Sigmoid colon (tissue), 7 donors: ENCODE data around the gene PPAT. TPM values are rescaled to one million over a fixed set of nuclear protein-coding genes. Genes with fewer than 3 reads are reported as not detected.
"Not testable (repeated sequence)": the region's sequence is repeated elsewhere in the genome, so short reads cannot be mapped to it uniquely, and the experiment has no call there.

Experiments used
- DNase-seq: peaks from one replicate; pipeline ENCODE4 v3.0.0-alpha.2; 2019
- H3K27ac ChIP-seq, 4 donors: fragments of 200-600 bp; sonication (generic); one replicate each; pipeline ENCODE4 v1.5.1; 2016 to 2019; ENCODE audit warnings: mild to moderate bottlenecking in 1 of 4
- H3K27me3 ChIP-seq, 3 donors: fragments of 200-600 bp; sonication (generic); one replicate each; pipeline ENCODE4 v1.5.1; 2019; ENCODE audit warnings: mild to moderate bottlenecking in 1 of 3
- H3K36me3 ChIP-seq, 4 donors: fragments of 200-600 bp; sonication (generic); one replicate each; pipeline ENCODE4 v1.5.1; 2016 to 2019
- H3K4me1 ChIP-seq, 4 donors: fragments of 200-600 bp; sonication (generic); one replicate each; pipeline ENCODE4 v1.5.1; 2017 to 2019
- H3K4me3 ChIP-seq, 4 donors: fragments of 200-600 bp; sonication (generic); one replicate each; pipeline ENCODE4 v1.5.1; 2017 to 2019; ENCODE audit warnings: mild to moderate bottlenecking in 2 of 4, moderate library complexity in 1 of 4
- H3K9me3 ChIP-seq, 4 donors: fragments of 200-600 bp in 3 of 4; sonication (generic) in 3 of 4; one replicate each; pipeline versions ENCODE4 v1.5.1 to v1.6.1; 2013 to 2019
- EP300 ChIP-seq, 4 donors: sonication (generic); formaldehyde crosslinking; IDR thresholded peaks; one replicate each; pipeline ENCODE4 v1.6.1; 2017; ENCODE audit warnings: antibody characterized with exemption in 4 of 4
- POLR2A ChIP-seq, 2 donors: fragments of 450-650 bp; IDR thresholded peaks; one replicate each; pipeline ENCODE4 v1.6.1; 2016; ENCODE audit warnings: antibody characterized with exemption in 2 of 2, mild to moderate bottlenecking in 2 of 2, moderate library complexity in 2 of 2
- POLR2AphosphoS5 ChIP-seq, 4 donors: sonication (generic); formaldehyde crosslinking; IDR thresholded peaks; one replicate each; pipeline ENCODE4 v1.6.1; 2017; ENCODE audit warnings: antibody characterized with exemption in 4 of 4
- WGBS, 2 donors: extraction: QIAGEN DNeasy Blood & Tissue Kit; methylation state at CpG; one replicate each; pipeline ENCODE4 v1.1.7; 2013; 5-methylcytosine and 5-hydroxymethylcytosine counted together
- intact Hi-C: fragments of 100-400 bp; cut with DNase I; formaldehyde crosslinking; loops from one replicate; pipeline ENCODE4 v1.15.1; 2023
- polyA plus RNA-seq, 3 donors: library from polyadenylated mRNA; stranded (reverse); fragments of 200-250 nt; gene quantifications; one replicate each; pipeline ENCODE4 v1.2.3, GENCODE V29; 2013
- total RNA-seq, 4 donors: library from RNA; depleted of rRNA; stranded (reverse); fragments of >200 nt; gene quantifications; one replicate each; pipeline ENCODE4 v1.1.0, GENCODE V29; 2016
- TF ChIP-seq, protein P1 (sequence below), 4 experiments: fragments of 450-650 bp in 3 of 4; fragments of 200-600 bp in 1 of 4; IDR thresholded peaks; one replicate each; pipeline ENCODE4 v1.5.1; 2016 to 2019; ENCODE audit warnings: antibody characterized with exemption in 4 of 4, mild to moderate bottlenecking in 3 of 4, moderate library complexity in 2 of 4
- donor health status: healthy with polysubstance abuse.
- donor health status: Bipolar disorder and iron deficiency.
- donor health status: healthy.

The PPAT gene
- total and polyA plus RNA-seq, 7 donors, result 0.60 to 6.3 (median 4.4) TPM

DNA sequence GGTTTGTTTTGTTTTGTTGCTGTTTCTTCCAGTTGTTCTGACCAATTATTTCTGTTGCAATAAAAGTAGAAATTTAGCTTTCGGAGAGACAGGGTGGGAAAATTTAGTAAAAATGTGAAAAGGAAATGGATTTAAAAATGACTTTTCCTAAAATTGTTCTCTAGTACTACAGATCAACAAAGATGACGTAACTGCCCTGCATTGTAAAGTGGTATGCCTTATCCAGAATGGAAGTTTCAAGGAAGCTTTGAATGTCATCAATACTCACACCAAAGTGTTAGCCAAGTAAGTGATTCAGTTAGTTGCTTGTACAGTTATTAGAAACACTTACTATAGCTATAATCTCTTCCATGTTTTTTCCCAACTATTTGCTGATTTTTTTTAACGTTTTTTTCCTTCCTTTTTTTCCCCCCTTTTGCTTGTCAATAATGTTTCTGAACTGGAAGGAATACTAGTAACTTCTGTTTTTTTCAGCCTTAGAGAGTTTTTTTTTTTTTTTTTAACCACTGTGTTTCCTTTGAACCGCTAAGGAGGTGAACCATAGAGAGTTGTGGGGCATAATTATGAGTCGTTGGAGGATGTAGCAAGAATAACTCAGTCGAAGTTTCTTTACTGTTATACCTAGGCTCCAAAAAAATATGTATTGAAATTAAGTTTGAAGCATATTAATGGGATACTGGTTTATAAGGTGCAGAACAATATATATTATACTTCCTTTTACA, 34.2 kb upstream of the PPAT start:
- no peak for TF ChIP-seq POLR2AphosphoS5 (IDR thresholded peaks at IDR 0.05)
- no peaks in the 10 kb centered on the region for H3K9me3 ChIP-seq
- H3K27me3 ChIP-seq, result no peaks in the 10 kb centered on the region
- no peak overlapping the region for H3K4me3 ChIP-seq
- H3K4me1 ChIP-seq, result peaks cover 0 to 44% (median 33%) of the 10 kb centered on the region in 4 donors
- intact Hi-C loops, result loop anchor here (2.0 to 5.0 kb wide), 3 partner anchors 35 to 45 kb away; partner anchors contain the start of genes ARL9 and PPAT
- DNase-seq, result no peak
- peaks cover 3 to 45% (median 21%) of the 10 kb centered on the region in 4 donors for H3K36me3 ChIP-seq
- 58 to 76% methylated on average over 6 of the region's 6 CpGs for WGBS, 2 donors
- H3K27ac ChIP-seq, result no peak overlapping the region

DNA sequence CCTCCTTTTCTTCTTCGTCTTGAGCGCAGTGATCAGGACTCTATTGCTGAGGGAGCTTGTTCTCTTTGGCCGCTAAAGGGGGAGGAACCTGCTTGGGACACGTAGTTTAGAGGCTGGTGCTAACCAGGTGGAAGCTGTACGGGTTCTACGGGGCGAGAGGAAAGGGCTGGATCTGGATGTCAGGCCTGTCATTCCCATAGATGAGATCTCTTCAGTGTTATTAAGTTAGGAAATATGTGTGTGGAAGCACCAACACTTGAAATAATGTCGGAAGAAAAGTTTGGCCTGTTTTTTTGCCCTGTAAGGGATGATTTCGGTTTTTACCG, 32.6 kb upstream of the PPAT start:
- H3K36me3 ChIP-seq, result peaks cover 3 to 31% (median 12%) of the 10 kb centered on the region in 4 donors
- peaks cover 0 to 53% (median 34%) of the 10 kb centered on the region in 4 donors for H3K4me1 ChIP-seq
- TF ChIP-seq, protein P1, sequence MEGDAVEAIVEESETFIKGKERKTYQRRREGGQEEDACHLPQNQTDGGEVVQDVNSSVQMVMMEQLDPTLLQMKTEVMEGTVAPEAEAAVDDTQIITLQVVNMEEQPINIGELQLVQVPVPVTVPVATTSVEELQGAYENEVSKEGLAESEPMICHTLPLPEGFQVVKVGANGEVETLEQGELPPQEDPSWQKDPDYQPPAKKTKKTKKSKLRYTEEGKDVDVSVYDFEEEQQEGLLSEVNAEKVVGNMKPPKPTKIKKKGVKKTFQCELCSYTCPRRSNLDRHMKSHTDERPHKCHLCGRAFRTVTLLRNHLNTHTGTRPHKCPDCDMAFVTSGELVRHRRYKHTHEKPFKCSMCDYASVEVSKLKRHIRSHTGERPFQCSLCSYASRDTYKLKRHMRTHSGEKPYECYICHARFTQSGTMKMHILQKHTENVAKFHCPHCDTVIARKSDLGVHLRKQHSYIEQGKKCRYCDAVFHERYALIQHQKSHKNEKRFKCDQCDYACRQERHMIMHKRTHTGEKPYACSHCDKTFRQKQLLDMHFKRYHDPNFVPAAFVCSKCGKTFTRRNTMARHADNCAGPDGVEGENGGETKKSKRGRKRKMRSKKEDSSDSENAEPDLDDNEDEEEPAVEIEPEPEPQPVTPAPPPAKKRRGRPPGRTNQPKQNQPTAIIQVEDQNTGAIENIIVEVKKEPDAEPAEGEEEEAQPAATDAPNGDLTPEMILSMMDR (IDR thresholded peaks at IDR 0.05), result no peak
- TF ChIP-seq EP300 (IDR thresholded peaks at IDR 0.05) (no peak), POLR2A (IDR thresholded peaks at IDR 0.05) (no peak), POLR2AphosphoS5 (IDR thresholded peaks at IDR 0.05) (no peak)
- no peak for DNase-seq
- H3K27me3 ChIP-seq, result no peaks in the 10 kb centered on the region
- H3K27ac ChIP-seq, result peak overlapping the region; percentile 88 to 95 (median 90)
- H3K9me3 ChIP-seq, result no peaks in the 10 kb centered on the region
- intact Hi-C loops, result loop anchor here (2.0 to 5.0 kb wide), 3 partner anchors 33 to 43 kb away; partner anchors contain the start of genes ARL9 and PPAT
- H3K4me3 ChIP-seq, result peak overlapping the region; percentile 95 to 100 (median 98)
- WGBS, 2 donors, result 0 to 1% methylated on average over 10 of the region's 10 CpGs

DNA sequence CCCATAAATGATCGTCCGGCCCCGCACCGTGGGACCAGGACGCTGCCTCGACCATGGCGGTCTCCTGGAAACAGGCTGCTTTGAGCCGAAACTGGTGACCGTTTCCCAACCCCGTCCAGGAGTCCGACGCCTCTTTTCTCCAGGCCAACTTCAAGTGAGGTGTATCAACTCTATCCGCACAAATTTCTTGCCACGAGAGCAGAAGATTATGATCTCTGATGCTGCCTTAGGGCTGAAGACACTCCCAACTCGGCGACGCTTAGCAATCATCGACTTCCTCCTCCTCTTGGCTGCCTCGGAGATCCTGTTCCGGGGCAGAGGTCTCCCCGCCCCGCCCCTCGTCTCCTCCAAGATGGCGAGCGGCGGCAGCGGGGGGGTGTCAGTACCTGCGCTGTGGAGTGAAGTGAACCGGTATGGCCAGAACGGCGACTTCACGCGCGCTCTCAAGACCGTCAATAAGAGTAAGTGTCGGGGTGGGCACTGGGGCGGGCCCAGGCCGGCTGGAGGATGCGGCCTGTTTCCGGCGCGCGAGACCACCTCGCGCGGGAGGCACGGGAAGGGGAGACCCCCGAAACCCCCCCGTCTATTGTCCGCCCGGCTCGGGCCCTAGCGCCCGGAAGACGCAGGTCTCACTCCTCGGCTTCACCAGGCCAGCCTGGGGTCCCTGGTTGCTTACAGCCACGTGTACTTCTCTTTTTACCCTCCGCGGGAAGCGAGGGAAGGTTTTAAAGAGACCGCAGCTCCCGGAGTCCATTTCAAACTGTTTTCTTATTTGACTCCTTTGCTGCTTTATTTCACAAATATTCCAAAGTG, 32.1 kb upstream of the PPAT start, which contains the start of gene SRP72:
Gene SRP72, plus strand, starts transcription at position 334 of the 813 bp plus-strand sequence. Its CDS starts 19 bp downstream, at position 353.
- H3K27me3 ChIP-seq, result no peaks in the 10 kb centered on the region
- peak within 1 kb of the TSS; percentile 88 to 95 (median 90) for H3K27ac ChIP-seq
- TF ChIP-seq, protein P1 (IDR thresholded peaks at IDR 0.05), result no peak
- TF ChIP-seq POLR2AphosphoS5 (IDR thresholded peaks at IDR 0.05), result peak; percentile 84 to 92 (median 89)
- no peak for TF ChIP-seq EP300 (IDR thresholded peaks at IDR 0.05)
- peak; percentile 64 to 73 for TF ChIP-seq POLR2A (IDR thresholded peaks at IDR 0.05)
- H3K4me3 ChIP-seq, result peak within 1 kb of the TSS; percentile 95 to 100 (median 98)
- intact Hi-C loops, result loop anchor here (1.0 to 5.0 kb wide), 5 partner anchors 33 to 80 kb away; partner anchors contain the start of genes AASDH, ARL9 and PPAT
- WGBS, 2 donors, result 0% methylated on average over 62 of the region's 62 CpGs
- peaks cover 0 to 31% (median 9%) of the 10 kb centered on the region in 4 donors for H3K36me3 ChIP-seq
- peaks cover 0 to 53% (median 34%) of the 10 kb centered on the region in 4 donors for H3K4me1 ChIP-seq
- peak; percentile 93 for DNase-seq
- H3K9me3 ChIP-seq, result no peaks in the 10 kb centered on the region

DNA sequence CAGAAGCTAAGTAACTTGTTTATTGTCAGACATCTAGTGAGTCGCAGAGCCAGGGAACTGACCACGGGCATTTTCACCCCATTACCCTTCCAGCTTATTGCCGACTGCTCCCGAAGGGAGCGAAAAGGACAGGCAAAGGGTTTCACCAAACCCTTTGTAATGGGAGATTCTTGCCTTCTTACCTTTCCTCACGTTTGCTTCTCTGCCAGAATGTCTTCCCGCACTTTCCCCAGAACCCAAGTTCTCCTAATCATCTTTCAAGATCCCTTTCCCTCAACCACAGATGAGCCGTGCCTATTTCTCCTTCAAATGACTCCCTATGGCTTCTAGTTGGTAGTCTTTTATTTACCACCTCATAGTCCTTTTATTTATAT, 31.5 kb upstream of the PPAT start:
- DNase-seq, result no peak
- intact Hi-C loops, result loop anchor here (1.0 to 5.0 kb wide), 3 partner anchors 40 to 80 kb away; partner anchors contain the start of genes AASDH and ARL9
- Histone ChIP-seq H3K27me3 (no peaks in the 10 kb centered on the region), H3K4me3 (peak overlapping the region; percentile 95 to 100 (median 98)), H3K4me1 (peaks cover 0 to 53% (median 34%) of the 10 kb centered on the region in 4 donors), H3K27ac (peak overlapping the region; percentile 88 to 95 (median 90)), H3K9me3 (no peaks in the 10 kb centered on the region), H3K36me3 (peaks cover 0 to 31% (median 9%) of the 10 kb centered on the region in 4 donors)
- TF ChIP-seq, protein P1 (IDR thresholded peaks at IDR 0.05), result no peak
- no peak for TF ChIP-seq EP300 (IDR thresholded peaks at IDR 0.05)
- 0 to 1% methylated on average over 8 of the region's 8 CpGs for WGBS, 2 donors

DNA sequence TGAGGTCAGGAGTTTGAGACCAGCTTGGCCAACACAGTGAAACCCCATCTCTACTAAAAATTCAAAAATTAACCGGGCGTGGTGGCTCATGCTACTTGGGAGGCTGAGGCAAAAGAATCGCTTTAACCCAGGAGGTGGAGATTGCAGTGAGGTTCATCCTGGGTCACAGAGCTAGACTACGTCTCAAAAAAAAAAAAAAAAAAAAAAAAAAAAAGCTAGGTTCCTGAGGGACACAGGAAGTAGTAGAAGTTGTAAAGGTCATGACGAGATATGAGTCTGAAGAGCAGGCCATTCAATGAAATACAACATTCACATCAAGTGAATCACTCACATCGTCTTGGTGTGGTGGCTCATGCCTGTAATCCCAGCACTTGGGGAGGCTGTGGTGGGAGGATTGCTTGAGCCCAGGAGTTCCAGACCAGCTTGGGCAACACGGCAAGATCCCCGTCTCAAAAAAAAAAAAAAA, 30.9 kb upstream of the PPAT start:
- H3K36me3 ChIP-seq, result peaks cover 0 to 31% (median 4%) of the 10 kb centered on the region in 4 donors
- peak overlapping the region; percentile 88 to 95 (median 90) for H3K27ac ChIP-seq
- not testable (repeated sequence) for H3K9me3 ChIP-seq, H3K27me3 ChIP-seq, DNase-seq
- intact Hi-C loops, result loop anchor here (5.0 kb wide), 1 partner anchor 41 kb away; the partner anchor contains the start of gene ARL9
- peak overlapping the region; percentile 95 to 100 (median 98) for H3K4me3 ChIP-seq
- WGBS, 2 donors, result 15 to 19% methylated on average over 8 of the region's 8 CpGs
- peaks cover 0 to 53% (median 34%) of the 10 kb centered on the region in 4 donors for H3K4me1 ChIP-seq
